ENCODE data around the gene VTI1A. TPM values are rescaled to one million over a fixed set of nuclear protein-coding genes. Genes with fewer than 3 reads are reported as not detected.
A peak's percentile ranks its signal among the peaks of the same experiment; 100 is the strongest.

VTI1A gene
- total and polyA plus RNA-seq, 7 donors: 9.9 to 31.5 (median 20.1) TPM

DNA sequence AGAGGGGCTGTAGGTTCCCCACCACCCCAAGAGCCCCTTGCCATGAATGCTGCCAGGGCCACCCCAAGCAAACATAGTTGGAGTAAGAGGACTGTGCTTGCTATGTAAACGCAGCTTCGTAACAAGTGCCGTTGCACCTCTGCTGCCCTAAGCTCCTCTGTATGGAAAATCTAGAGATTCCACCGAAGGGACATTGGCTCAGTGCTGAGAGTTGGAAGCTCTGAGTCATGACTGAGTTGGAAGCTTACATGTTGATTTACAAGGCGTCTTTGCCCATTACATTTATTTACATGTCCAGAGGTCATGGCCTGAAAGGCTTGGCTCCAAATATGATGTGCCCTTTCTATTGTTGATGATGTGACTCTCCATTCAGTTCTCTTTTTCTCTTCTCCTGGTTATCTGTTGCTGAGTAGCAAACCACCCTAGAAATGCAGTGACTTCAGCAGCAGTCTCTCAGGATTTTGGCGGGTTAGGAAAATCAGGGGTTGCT lies 270.0 kb downstream of the VTI1A start:
- H3K27ac ChIP-seq: no peak overlapping the region
- TF ChIP-seq, protein P1, sequence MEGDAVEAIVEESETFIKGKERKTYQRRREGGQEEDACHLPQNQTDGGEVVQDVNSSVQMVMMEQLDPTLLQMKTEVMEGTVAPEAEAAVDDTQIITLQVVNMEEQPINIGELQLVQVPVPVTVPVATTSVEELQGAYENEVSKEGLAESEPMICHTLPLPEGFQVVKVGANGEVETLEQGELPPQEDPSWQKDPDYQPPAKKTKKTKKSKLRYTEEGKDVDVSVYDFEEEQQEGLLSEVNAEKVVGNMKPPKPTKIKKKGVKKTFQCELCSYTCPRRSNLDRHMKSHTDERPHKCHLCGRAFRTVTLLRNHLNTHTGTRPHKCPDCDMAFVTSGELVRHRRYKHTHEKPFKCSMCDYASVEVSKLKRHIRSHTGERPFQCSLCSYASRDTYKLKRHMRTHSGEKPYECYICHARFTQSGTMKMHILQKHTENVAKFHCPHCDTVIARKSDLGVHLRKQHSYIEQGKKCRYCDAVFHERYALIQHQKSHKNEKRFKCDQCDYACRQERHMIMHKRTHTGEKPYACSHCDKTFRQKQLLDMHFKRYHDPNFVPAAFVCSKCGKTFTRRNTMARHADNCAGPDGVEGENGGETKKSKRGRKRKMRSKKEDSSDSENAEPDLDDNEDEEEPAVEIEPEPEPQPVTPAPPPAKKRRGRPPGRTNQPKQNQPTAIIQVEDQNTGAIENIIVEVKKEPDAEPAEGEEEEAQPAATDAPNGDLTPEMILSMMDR (IDR thresholded peaks at IDR 0.05): no peak
- DNase-seq: no peak
- no peak overlapping the region for H3K4me3 ChIP-seq
- no peaks in the 10 kb centered on the region for H3K36me3 ChIP-seq (ENCODE audit: insufficient read depth in 1 of 2, low read depth in 1 of 2)
- H3K9me3 ChIP-seq: no peaks in the 10 kb centered on the region
- 64 to 82% (median 78%) methylated on average over 6 of the region's 6 CpGs for WGBS, 3 donors
- H3K27me3 ChIP-seq (ENCODE audit: insufficient read depth in 3 of 3, low read length in 2 of 3): no peaks in the 10 kb centered on the region
- no peaks in the 10 kb centered on the region for H3K4me1 ChIP-seq
- intact Hi-C loops (cut with DNase I): no loop called here
- ATAC-seq: no peak

DNA sequence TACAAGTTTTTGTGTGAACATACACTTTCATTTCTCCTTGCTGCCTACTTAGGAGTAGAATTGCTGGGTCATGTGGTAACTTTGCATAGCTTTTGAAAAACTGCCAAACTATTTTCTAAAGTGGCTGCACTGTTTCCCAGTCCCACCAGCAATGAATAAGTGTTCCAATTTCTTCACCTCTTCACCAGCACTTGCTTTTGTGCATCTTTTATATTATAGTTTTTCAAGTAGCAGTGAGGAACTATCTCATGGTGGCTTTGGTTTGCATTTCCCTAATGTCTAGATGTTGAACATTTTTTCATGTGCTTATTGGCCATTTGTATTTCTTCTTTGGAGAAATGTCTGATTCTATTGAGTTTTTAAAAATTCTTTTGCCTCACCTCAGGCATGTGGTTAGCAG lies 273.2 kb downstream of the VTI1A start:
- H3K4me1 ChIP-seq: no peaks in the 10 kb centered on the region
- H3K27me3 ChIP-seq (ENCODE audit: insufficient read depth in 3 of 3, low read length in 2 of 3): no peaks in the 10 kb centered on the region
- TF ChIP-seq, protein P1 (IDR thresholded peaks at IDR 0.05): no peak
- no peaks in the 10 kb centered on the region for H3K9me3 ChIP-seq
- intact Hi-C loops (cut with DNase I): loop anchor here (5.0 to 10.0 kb wide), 5 partner anchors 225 to 667 kb away; no protein-coding TSS in a partner anchor
- no peak overlapping the region for H3K4me3 ChIP-seq
- ATAC-seq (no peak), DNase-seq (no peak)
- no peak overlapping the region for H3K27ac ChIP-seq
- no peaks in the 10 kb centered on the region for H3K36me3 ChIP-seq (ENCODE audit: insufficient read depth in 1 of 2, low read depth in 1 of 2)

DNA sequence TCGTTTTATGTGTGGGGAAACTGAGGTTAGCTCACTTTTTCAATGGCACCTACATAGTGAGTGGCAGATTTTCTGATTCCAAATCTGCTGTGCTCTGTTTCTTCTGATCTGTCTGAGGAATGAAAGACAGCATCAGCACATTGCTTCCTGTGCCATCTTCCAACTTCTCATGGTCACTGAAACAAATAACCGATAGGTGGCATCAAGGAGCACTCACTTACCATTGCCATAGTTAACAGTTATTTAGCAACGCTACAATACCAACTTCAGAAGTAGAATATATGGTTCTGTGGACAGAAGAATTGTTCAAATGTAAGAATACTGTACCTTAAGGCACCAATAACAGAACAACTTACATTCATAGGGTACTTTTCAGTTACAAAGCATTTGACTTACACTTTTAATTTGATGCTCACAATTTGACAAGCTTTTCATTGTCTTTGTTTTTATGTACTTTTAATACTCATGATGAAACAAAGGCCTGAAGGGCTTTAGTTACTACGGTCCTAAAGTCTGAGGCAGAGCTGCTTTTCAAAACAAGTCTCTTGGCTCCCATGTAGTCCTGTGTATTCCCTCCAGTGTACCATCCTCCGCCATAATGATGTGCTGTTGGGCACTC lies 274.2 kb downstream of the VTI1A start:
- H3K4me3 ChIP-seq: no peak overlapping the region
- intact Hi-C loops (cut with DNase I): loop anchor here (5.0 to 10.0 kb wide), 5 partner anchors 224 to 666 kb away; no protein-coding TSS in a partner anchor
- DNase-seq: no peak
- no peak overlapping the region for H3K27ac ChIP-seq
- 51 to 63% (median 61%) methylated on average over 5 of the region's 5 CpGs for WGBS, 3 donors
- peak in 2 of 4 donors; percentile 54 to 80 for ATAC-seq
- no peaks in the 10 kb centered on the region for H3K36me3 ChIP-seq (ENCODE audit: insufficient read depth in 1 of 2, low read depth in 1 of 2)
- no peaks in the 10 kb centered on the region for H3K4me1 ChIP-seq
- no peaks in the 10 kb centered on the region for H3K27me3 ChIP-seq (ENCODE audit: insufficient read depth in 3 of 3, low read length in 2 of 3)
- TF ChIP-seq, protein P1 (IDR thresholded peaks at IDR 0.05): peak; percentile 68
- no peaks in the 10 kb centered on the region for H3K9me3 ChIP-seq

DNA sequence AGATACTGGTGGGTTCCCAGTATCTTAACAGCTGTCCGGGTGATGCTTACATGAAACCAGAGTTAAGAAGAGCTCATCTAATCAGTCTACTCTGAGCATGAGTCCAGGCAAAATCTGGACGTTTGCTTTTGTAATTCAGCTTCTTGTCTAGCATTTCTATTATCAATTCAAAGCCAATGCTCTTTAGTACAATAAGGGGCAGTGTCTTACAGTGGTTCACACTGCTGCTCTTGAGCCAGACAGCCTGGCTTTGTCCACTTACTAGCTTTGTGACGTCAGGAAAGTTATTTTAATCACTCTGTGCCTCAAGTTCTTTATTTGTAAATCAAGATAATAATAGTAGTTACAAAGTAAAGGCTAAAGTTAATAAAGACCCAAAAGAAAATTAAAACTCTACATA lies 275.7 kb downstream of the VTI1A start:
- H3K4me1 ChIP-seq: no peaks in the 10 kb centered on the region
- TF ChIP-seq, protein P1 (IDR thresholded peaks at IDR 0.05): no peak
- DNase-seq (no peak), ATAC-seq (no peak)
- no peaks in the 10 kb centered on the region for H3K9me3 ChIP-seq
- 60 to 66% (median 64%) methylated on average over 3 of the region's 3 CpGs for WGBS, 3 donors
- H3K36me3 ChIP-seq (ENCODE audit: insufficient read depth in 1 of 2, low read depth in 1 of 2): no peaks in the 10 kb centered on the region
- H3K27ac ChIP-seq: no peak overlapping the region
- H3K27me3 ChIP-seq (ENCODE audit: insufficient read depth in 3 of 3, low read length in 2 of 3): no peaks in the 10 kb centered on the region
- no peak overlapping the region for H3K4me3 ChIP-seq
- intact Hi-C loops (cut with DNase I): loop anchor here (5.0 to 10.0 kb wide), 5 partner anchors 222 to 665 kb away; no protein-coding TSS in a partner anchor

DNA sequence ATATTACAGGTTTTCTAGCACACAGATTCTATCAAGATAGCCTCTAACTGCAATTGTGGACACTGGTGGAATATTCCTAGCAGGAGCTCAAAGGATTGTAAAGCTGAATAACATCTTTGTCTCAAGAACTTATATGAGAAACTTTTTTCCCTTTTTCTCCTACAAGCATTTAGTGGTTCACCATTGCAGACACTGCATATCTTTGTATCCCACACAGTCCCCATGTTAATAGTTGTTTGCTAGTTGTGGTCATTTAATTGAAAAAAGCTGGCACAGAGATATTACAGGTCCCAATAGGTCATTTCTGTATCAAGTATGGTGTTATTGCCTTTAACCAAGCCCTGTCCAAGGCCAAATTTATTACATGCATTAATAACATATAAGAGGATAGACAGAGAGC lies 276.9 kb downstream of the VTI1A start:
- Histone ChIP-seq H3K36me3 (ENCODE audit: insufficient read depth in 1 of 2, low read depth in 1 of 2) (no peaks in the 10 kb centered on the region), H3K4me3 (no peak overlapping the region), H3K9me3 (no peaks in the 10 kb centered on the region), H3K4me1 (no peaks in the 10 kb centered on the region), H3K27me3 (ENCODE audit: insufficient read depth in 3 of 3, low read length in 2 of 3) (no peaks in the 10 kb centered on the region), H3K27ac (no peak overlapping the region)
- TF ChIP-seq, protein P1 (IDR thresholded peaks at IDR 0.05): no peak
- intact Hi-C loops (cut with DNase I): loop anchor here (5.0 to 10.0 kb wide), 5 partner anchors 221 to 663 kb away; no protein-coding TSS in a partner anchor
- ATAC-seq (no peak), DNase-seq (no peak)
